ENCODE results near the gene CNIH3. TPM values are rescaled to one million over a fixed set of nuclear protein-coding genes. Genes with fewer than 3 reads are reported as not detected.

The CNIH3 gene
- total RNA-seq, 3 donors from 2014 or later (not counting 1 experiment from before 2014, with no cell fraction given) = 2.8 to 5.4 (median 5.0) TPM

GRCh38 chr1:224747578-224747977 is 131.5 kb downstream of the CNIH3 start:
- Histone ChIP-seq H3K36me3 (ENCODE audit: control insufficient read depth, insufficient read depth, low read length) (no peaks in the 10 kb centered on the region), H3K27ac (ENCODE audit: low read length) (no peak overlapping the region), H3K9me3 (ENCODE audit: control insufficient read depth, insufficient read depth, low read length) (no peaks in the 10 kb centered on the region), H3K27me3 (ENCODE audit: control insufficient read depth, insufficient read depth, low read length) (no peaks in the 10 kb centered on the region), H3K4me1 (ENCODE audit: control insufficient read depth, insufficient read depth, low read length) (no peaks in the 10 kb centered on the region), H3K4me3 (ENCODE audit: low read length) (no peak overlapping the region)
- no peaks in the 10 kb centered on the region for H3K9me3 Mint-ChIP-seq
- H3K27me3 Mint-ChIP-seq (ENCODE audit: low read depth in 2 of 2) = peaks cover 17 to 37% of the 10 kb centered on the region in 2 donors
- 21% methylated on average over 3 of the region's 4 CpGs for WGBS (ENCODE audit: insufficient coverage)
- no peaks in the 10 kb centered on the region for H3K36me3 Mint-ChIP-seq
- ATAC-seq (no peak), DNase-seq (no peak)
- TF ChIP-seq, protein P1, sequence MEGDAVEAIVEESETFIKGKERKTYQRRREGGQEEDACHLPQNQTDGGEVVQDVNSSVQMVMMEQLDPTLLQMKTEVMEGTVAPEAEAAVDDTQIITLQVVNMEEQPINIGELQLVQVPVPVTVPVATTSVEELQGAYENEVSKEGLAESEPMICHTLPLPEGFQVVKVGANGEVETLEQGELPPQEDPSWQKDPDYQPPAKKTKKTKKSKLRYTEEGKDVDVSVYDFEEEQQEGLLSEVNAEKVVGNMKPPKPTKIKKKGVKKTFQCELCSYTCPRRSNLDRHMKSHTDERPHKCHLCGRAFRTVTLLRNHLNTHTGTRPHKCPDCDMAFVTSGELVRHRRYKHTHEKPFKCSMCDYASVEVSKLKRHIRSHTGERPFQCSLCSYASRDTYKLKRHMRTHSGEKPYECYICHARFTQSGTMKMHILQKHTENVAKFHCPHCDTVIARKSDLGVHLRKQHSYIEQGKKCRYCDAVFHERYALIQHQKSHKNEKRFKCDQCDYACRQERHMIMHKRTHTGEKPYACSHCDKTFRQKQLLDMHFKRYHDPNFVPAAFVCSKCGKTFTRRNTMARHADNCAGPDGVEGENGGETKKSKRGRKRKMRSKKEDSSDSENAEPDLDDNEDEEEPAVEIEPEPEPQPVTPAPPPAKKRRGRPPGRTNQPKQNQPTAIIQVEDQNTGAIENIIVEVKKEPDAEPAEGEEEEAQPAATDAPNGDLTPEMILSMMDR (IDR thresholded peaks at IDR 0.05) = no peak
- no peaks in the 10 kb centered on the region for H3K4me1 Mint-ChIP-seq
- H3K4me3 Mint-ChIP-seq = no peak overlapping the region
- intact Hi-C loops (cut with micrococcal nuclease) = no loop called here
- H3K27ac Mint-ChIP-seq = no peak overlapping the region

DNA sequence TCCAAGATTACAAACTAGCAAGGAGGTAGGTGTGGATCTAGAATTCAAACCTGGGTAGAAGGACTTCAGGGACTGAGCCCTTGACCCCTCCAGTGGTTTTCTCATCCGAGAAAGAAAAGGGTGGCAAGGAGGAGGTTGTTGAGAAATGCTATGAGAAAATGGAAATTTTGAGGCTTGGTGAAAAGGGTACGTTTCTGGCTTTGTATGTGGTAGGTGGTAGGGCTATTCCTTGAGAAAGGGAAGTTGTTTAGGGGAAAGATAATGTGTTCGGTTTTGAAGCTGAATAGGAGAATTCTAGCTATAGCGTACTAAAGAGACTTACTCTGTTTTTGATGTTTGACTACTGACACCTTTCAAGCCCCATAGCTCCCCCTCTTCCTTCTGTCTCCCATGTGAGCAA is 133.8 kb downstream of the CNIH3 start:
- H3K4me3 ChIP-seq (ENCODE audit: low read length) = no peak overlapping the region
- no peak overlapping the region for H3K4me3 Mint-ChIP-seq
- H3K36me3 Mint-ChIP-seq = no peaks in the 10 kb centered on the region
- no peaks in the 10 kb centered on the region for H3K4me1 Mint-ChIP-seq
- peaks cover 16 to 36% of the 10 kb centered on the region in 2 donors for H3K27me3 Mint-ChIP-seq (ENCODE audit: low read depth in 2 of 2)
- no peaks in the 10 kb centered on the region for H3K4me1 ChIP-seq (ENCODE audit: control insufficient read depth, insufficient read depth, low read length)
- H3K27me3 ChIP-seq (ENCODE audit: control insufficient read depth, insufficient read depth, low read length) = no peaks in the 10 kb centered on the region
- WGBS (ENCODE audit: insufficient coverage) = 74% methylated on average over 4 of the region's 4 CpGs
- no peaks in the 10 kb centered on the region for H3K36me3 ChIP-seq (ENCODE audit: control insufficient read depth, insufficient read depth, low read length)
- H3K27ac ChIP-seq (ENCODE audit: low read length) = no peak overlapping the region
- DNase-seq (no peak), ATAC-seq (no peak)
- no peaks in the 10 kb centered on the region for H3K9me3 Mint-ChIP-seq
- no peaks in the 10 kb centered on the region for H3K9me3 ChIP-seq (ENCODE audit: control insufficient read depth, insufficient read depth, low read length)
- H3K27ac Mint-ChIP-seq = no peak overlapping the region
- TF ChIP-seq, protein P1 (IDR thresholded peaks at IDR 0.05) = no peak
- intact Hi-C loops (cut with micrococcal nuclease) = no loop called here

- ATAC-seq = no peak
- intact Hi-C loops (cut with micrococcal nuclease) = no loop called here
- no peak overlapping the region for H3K4me3 Mint-ChIP-seq
- no peaks in the 10 kb centered on the region for H3K4me1 Mint-ChIP-seq
- H3K9me3 ChIP-seq (ENCODE audit: control insufficient read depth, insufficient read depth, low read length) = no peaks in the 10 kb centered on the region
- H3K4me3 ChIP-seq (ENCODE audit: low read length) = no peak overlapping the region
- peaks cover 21 to 36% of the 10 kb centered on the region in 2 donors for H3K27me3 Mint-ChIP-seq (ENCODE audit: low read depth in 2 of 2)
- H3K27ac ChIP-seq (ENCODE audit: low read length) = no peak overlapping the region
- no peaks in the 10 kb centered on the region for H3K36me3 Mint-ChIP-seq
- no peaks in the 10 kb centered on the region for H3K27me3 ChIP-seq (ENCODE audit: control insufficient read depth, insufficient read depth, low read length)
- TF ChIP-seq, protein P1 (IDR thresholded peaks at IDR 0.05) = no peak
- no peaks in the 10 kb centered on the region for H3K36me3 ChIP-seq (ENCODE audit: control insufficient read depth, insufficient read depth, low read length)
- H3K4me1 ChIP-seq (ENCODE audit: control insufficient read depth, insufficient read depth, low read length) = no peaks in the 10 kb centered on the region
- DNase-seq = no peak
- H3K27ac Mint-ChIP-seq = no peak overlapping the region
- WGBS (ENCODE audit: insufficient coverage) = 94% methylated on average over 1 of the region's 6 CpGs
- no peaks in the 10 kb centered on the region for H3K9me3 Mint-ChIP-seq
Measured at GRCh38 chr1:224751624-224752311, 135.7 kb downstream of the CNIH3 start.

DNA sequence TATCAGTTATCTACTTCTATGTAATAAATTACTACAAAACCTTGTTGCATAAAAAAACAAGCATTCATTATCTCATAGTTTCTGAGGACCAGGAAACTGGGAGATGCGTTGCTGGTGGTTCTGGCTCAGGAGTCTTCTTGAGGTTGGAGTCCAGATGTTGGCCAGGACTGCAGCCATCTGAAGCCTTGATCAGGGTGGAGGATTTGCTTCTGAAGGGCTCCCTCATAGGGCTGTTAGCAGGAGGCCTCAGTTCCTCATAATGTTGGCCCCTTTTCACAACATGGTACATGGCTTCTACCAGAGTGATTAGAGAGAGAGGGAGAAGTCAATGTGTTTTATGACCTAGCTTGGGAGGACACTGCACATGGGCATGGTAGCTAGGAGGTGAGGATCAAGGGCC is 137.4 kb downstream of the CNIH3 start:
- peaks cover 21 to 36% of the 10 kb centered on the region in 2 donors for H3K27me3 Mint-ChIP-seq (ENCODE audit: low read depth in 2 of 2)

More for the DNA sequence above, 137.4 kb downstream of the CNIH3 start:
- Mint-ChIP-seq H3K4me3 (no peak overlapping the region), H3K27ac (no peak overlapping the region), H3K4me1 (no peaks in the 10 kb centered on the region), H3K36me3 (peaks cover 2% of the 10 kb centered on the region), H3K9me3 (no peaks in the 10 kb centered on the region)
- Histone ChIP-seq H3K36me3 (ENCODE audit: control insufficient read depth, insufficient read depth, low read length) (no peaks in the 10 kb centered on the region), H3K4me1 (ENCODE audit: control insufficient read depth, insufficient read depth, low read length) (no peaks in the 10 kb centered on the region), H3K9me3 (ENCODE audit: control insufficient read depth, insufficient read depth, low read length) (no peaks in the 10 kb centered on the region), H3K27ac (ENCODE audit: low read length) (no peak overlapping the region), H3K27me3 (ENCODE audit: control insufficient read depth, insufficient read depth, low read length) (no peaks in the 10 kb centered on the region), H3K4me3 (ENCODE audit: low read length) (no peak overlapping the region)
- WGBS (ENCODE audit: insufficient coverage) = 87% methylated on average over 1 of the region's 1 CpG
- no peak for DNase-seq
- intact Hi-C loops (cut with micrococcal nuclease) = no loop called here
- TF ChIP-seq, protein P1 (IDR thresholded peaks at IDR 0.05) = no peak
- ATAC-seq = no peak
